Nephron progenitor cell (in vitro differentiated cells): Measurements from ENCODE around the gene CCDC85B.

Source experiments
- DNase-seq: peaks from one replicate; pipeline ENCODE4 v3.0.0; 2021
- H3K27ac Mint-ChIP-seq: 2 replicates; pipeline ENCODE4 v1.8.0; 2021; ENCODE audit warnings: mild to moderate bottlenecking, moderate library complexity, mixed read lengths
- H3K27me3 Mint-ChIP-seq: 2 replicates; pipeline ENCODE4 v1.8.0; 2021; ENCODE audit warnings: mild to moderate bottlenecking, low read depth, mixed read lengths; ENCODE audit not compliant: poor library complexity
- H3K36me3 Mint-ChIP-seq: 2 replicates; pipeline ENCODE4 v1.8.0; 2021; ENCODE audit warnings: low read depth, mixed read lengths
- H3K4me1 Mint-ChIP-seq: 2 replicates; pipeline ENCODE4 v1.8.0; 2021; ENCODE audit warnings: mixed read lengths
- H3K4me3 Mint-ChIP-seq: 2 replicates; pipeline ENCODE4 v1.8.0; 2021; ENCODE audit warnings: mild to moderate bottlenecking, moderate library complexity, mixed read lengths
- H3K9me3 Mint-ChIP-seq: 2 replicates; pipeline ENCODE4 v1.8.0; 2021; ENCODE audit warnings: mild to moderate bottlenecking, moderate library complexity, mixed read lengths
- TF ChIP-seq, protein P1 (sequence below): fragments of 200-600 bp; sonication (generic); IDR thresholded peaks from 2 replicates; pipeline ENCODE4 v1.5.0; 2021; ENCODE audit warnings: antibody characterized with exemption

The CCDC85B gene

DNA sequence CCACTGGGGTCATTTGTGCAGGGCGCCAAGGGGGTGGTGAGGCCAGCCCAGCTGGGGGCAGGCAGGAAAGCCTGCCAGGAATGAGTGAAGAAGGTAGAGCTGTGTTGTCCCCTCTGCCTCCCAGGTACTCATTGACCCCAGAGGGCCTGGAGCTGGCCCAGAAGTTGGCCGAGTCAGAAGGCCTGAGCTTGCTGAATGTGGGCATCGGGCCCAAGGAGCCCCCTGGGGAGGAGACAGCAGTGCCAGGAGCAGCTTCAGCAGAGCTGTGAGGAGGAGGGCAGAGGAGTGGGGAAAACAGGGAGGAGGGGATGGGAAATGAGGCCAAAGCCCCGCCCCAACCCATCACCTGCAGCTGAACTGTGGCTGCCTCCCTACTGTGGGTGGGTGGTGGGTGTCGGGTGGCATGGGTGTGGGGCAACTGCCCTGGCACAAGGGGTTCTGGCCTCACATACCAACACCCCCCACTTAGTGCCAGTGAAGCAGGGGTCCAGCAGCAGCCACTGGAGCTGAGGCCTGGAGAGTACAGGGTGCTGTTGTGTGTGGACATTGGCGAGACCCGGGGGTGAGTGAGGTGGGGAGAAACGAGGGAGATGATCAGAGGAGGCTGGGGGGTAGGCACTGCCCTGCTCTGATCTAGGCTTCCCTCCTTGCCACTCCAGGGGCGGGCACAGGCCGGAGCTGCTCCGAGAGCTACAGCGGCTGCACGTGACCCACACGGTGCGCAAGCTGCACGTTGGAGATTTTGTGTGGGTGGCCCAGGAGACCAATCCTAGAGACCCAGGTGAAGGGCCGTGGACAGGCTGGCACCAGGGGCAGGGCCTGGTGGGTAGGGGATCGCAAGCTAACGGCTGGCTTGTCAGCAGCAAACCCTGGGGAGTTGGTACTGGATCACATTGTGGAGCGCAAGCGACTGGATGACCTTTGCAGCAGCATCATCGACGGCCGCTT, 27.3 kb upstream of the CCDC85B start:
- H3K4me1 Mint-ChIP-seq = peaks cover 45% of the 10 kb centered on the region
- TF ChIP-seq, protein P1, sequence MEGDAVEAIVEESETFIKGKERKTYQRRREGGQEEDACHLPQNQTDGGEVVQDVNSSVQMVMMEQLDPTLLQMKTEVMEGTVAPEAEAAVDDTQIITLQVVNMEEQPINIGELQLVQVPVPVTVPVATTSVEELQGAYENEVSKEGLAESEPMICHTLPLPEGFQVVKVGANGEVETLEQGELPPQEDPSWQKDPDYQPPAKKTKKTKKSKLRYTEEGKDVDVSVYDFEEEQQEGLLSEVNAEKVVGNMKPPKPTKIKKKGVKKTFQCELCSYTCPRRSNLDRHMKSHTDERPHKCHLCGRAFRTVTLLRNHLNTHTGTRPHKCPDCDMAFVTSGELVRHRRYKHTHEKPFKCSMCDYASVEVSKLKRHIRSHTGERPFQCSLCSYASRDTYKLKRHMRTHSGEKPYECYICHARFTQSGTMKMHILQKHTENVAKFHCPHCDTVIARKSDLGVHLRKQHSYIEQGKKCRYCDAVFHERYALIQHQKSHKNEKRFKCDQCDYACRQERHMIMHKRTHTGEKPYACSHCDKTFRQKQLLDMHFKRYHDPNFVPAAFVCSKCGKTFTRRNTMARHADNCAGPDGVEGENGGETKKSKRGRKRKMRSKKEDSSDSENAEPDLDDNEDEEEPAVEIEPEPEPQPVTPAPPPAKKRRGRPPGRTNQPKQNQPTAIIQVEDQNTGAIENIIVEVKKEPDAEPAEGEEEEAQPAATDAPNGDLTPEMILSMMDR = no peak
- peak overlapping the region; percentile 69 for H3K4me3 Mint-ChIP-seq
- no peak for DNase-seq
- peak overlapping the region; percentile 32 for H3K27ac Mint-ChIP-seq
- peaks cover 6% of the 10 kb centered on the region for H3K27me3 Mint-ChIP-seq
- peaks cover 13% of the 10 kb centered on the region for H3K36me3 Mint-ChIP-seq
- H3K9me3 Mint-ChIP-seq = no peaks in the 10 kb centered on the region

DNA sequence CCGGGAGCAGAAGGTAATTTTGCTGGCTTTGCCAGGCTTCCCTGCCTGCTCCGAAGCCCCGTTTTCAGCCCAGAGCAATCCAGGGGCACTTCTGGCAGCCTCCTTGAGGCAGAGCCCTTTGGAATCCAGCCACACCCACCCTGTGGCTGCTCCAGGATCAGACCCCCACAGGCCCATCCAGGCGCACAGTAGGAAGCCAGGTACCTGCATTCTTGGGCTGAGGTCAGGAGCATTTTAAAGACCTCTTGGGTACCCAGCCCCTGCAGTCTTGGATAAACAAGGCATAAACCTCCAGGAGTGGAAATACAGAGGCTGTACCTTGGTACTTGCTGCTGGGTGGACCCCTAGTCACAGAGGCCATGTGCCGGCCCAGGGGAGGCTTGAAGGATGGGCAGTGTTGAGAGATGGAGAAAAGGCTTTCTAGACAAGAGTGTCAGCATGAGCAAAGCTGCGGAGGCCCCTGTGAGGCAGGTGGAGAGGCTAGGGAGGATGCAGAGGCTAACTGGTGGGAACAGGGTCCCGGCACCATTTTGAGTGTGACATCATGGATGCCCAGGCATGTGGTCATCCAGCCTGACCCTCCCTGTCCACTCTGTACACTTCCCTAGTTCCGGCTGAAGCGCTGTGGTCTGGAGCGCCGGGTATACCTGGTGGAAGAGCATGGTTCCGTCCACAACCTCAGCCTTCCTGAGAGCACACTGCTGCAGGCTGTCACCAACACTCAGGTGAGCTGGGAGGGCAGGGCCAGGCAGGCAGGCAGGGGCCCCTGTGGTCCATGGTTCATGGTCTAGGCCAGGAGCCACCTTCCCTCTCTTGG, 26.4 kb upstream of the CCDC85B start:
- Mint-ChIP-seq H3K27ac (no peak overlapping the region), H3K9me3 (no peaks in the 10 kb centered on the region), H3K4me1 (peaks cover 36% of the 10 kb centered on the region), H3K4me3 (no peak overlapping the region), H3K27me3 (peaks cover 6% of the 10 kb centered on the region), H3K36me3 (peaks cover 13% of the 10 kb centered on the region)
- no peak for DNase-seq
- TF ChIP-seq, protein P1 = no peak

DNA sequence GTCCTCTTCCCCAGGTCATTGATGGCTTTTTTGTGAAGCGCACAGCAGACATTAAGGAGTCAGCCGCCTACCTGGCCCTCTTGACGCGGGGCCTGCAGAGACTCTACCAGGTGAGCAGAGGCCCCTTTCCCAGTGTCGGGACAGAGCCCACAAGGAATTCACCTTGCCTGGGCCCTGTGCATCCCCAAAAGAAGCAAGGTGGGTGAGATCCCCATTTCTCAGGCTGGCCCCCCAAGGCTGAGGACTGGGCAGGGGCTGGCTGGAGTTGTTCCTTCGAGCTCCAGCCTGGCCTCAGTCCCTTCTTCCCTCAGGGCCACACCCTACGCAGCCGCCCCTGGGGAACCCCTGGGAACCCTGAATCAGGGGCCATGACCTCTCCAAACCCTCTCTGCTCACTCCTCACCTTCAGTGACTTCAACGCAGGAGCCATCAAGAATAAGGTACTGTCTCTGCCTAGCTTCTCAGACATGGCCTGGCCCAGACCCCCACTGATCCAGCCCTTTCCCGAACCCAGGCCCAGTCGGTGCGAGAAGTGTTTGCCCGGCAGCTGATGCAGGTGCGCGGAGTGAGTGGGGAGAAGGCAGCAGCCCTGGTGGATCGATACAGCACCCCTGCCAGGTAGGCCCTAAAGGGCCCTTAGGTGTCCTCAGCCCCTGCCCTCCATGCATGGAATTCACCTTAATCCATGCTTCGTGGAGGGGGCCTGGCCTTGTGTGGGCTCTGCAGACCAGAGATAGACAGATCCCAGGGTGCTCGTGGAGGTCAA, 25.6 kb upstream of the CCDC85B start:
- Mint-ChIP-seq H3K27me3 (peaks cover 6% of the 10 kb centered on the region), H3K27ac (peak overlapping the region; percentile 67), H3K4me3 (no peak overlapping the region), H3K36me3 (peaks cover 13% of the 10 kb centered on the region), H3K4me1 (peaks cover 36% of the 10 kb centered on the region), H3K9me3 (no peaks in the 10 kb centered on the region)
- no peak for DNase-seq
- TF ChIP-seq, protein P1 = no peak

DNA sequence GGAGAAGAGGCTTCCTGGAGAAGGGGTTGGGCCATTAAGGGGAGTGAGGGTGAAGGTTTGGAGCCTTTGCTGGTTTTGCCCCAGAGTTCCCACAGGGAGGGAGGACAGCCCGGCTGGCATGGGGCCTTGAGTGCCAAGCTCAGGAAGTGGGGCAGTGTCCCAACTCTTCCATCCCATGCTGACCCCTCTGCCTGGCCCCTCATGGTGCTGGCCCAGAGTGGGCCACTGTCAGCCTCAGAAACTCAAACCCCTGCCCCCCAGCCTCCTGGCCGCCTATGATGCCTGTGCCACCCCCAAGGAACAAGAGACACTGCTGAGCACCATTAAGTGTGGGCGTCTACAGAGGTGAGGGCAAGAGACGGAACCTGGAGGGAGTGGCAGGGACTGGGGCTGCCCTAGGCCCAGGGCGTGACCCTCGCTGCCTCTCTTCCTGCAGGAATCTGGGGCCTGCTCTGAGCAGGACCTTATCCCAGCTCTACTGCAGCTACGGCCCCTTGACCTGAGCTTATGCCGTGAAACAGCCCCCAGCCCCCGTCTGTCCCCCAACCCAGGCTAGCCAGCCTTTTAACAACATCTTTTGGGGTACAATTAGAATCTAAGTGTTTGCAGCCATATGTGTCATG, 24.8 kb upstream of the CCDC85B start:
- peaks cover 40% of the 10 kb centered on the region for H3K4me1 Mint-ChIP-seq
- peaks cover 6% of the 10 kb centered on the region for H3K27me3 Mint-ChIP-seq
- H3K9me3 Mint-ChIP-seq = no peaks in the 10 kb centered on the region

More for the DNA sequence above, 24.8 kb upstream of the CCDC85B start:
- TF ChIP-seq, protein P1 = no peak
- Mint-ChIP-seq H3K4me3 (no peak overlapping the region), H3K27ac (peak overlapping the region; percentile 67), H3K36me3 (peaks cover 13% of the 10 kb centered on the region)
- DNase-seq = no peak
